Adrenal gland (tissue), 12 donors: ENCODE measurements around the gene YWHAQ. TPM values are rescaled to one million over a fixed set of nuclear protein-coding genes. Genes with fewer than 3 reads are reported as not detected.

Experiments used
- DNase-seq, 7 donors: peaks; one replicate each; pipeline ENCODE4 v3.0.0-alpha.2; 2019 to 2020
- H3K27ac ChIP-seq, 5 donors: fragments of 200-600 bp; sonication (generic) in 4 of 5; 1 replicate in 3 of 5; 2 replicates in 2 of 5; pipeline versions ENCODE4 v1.5.1 to v1.8.0; 2016 to 2020; ENCODE audit warnings: mild to moderate bottlenecking in 1 of 5
- H3K27me3 ChIP-seq: fragments of 200-600 bp; 2 replicates; pipeline ENCODE4 v1.8.0; 2021
- H3K36me3 ChIP-seq, 2 donors: fragments of 200-600 bp; replicated peaks in 1 of 2; 1 replicate in 1 of 2; 2 replicates in 1 of 2; pipeline versions ENCODE4 v1.5.1 to v1.8.0; 2018 to 2022
- H3K4me1 ChIP-seq, 2 donors: fragments of 200-600 bp; replicated peaks in 1 of 2; 1 replicate in 1 of 2; 2 replicates in 1 of 2; pipeline versions ENCODE4 v1.5.1 to v1.8.0; 2018 to 2021
- H3K4me3 ChIP-seq, 4 donors: fragments of 200-600 bp; sonication (generic) in 3 of 4; one replicate each; pipeline ENCODE4 v1.5.1; 2016 to 2018
- H3K9me3 ChIP-seq, 3 donors: fragments of 200-600 bp; sonication (generic) in 1 of 3; replicated peaks in 1 of 3; 1 replicate in 2 of 3; 2 replicates in 1 of 3; pipeline versions ENCODE4 v1.5.1 to v1.8.0; 2016 to 2021
- CTCF ChIP-seq, 6 experiments: fragments of 450-650 bp in 4 of 6; fragments of 200-600 bp in 2 of 6; sonication (generic) in 1 of 6; IDR thresholded peaks; 1 replicate in 5 of 6; 2 replicates in 1 of 6; pipeline versions ENCODE4 v1.5.1 to v1.8.0; 2016 to 2021; ENCODE audit warnings: antibody characterized with exemption in 6 of 6, mild to moderate bottlenecking in 2 of 6, moderate library complexity in 1 of 6
- POLR2A ChIP-seq, 2 donors: fragments of 450-650 bp; IDR thresholded peaks; one replicate each; pipeline ENCODE4 v1.6.1; 2017; ENCODE audit warnings: antibody characterized with exemption in 2 of 2, mild to moderate bottlenecking in 2 of 2, moderate library complexity in 1 of 2
- WGBS, 4 donors: extraction: QIAGEN DNeasy Blood & Tissue Kit in 2 of 4; methylation state at CpG; one replicate each; pipeline versions ENCODE4 v1.1.5 to v1.1.7; 2013 to 2017; 5-methylcytosine and 5-hydroxymethylcytosine counted together
- intact Hi-C, 2 donors: fragments of 100-400 bp; cut with DNase I; formaldehyde crosslinking; loops; one replicate each; pipeline versions ENCODE4 v1.14.1 to v1.15.0; 2022 to 2023
- polyA plus RNA-seq, 3 donors: library from polyadenylated mRNA; stranded (reverse); fragments of 200-250 nt in 2 of 3; fragments of 350-450 nt in 1 of 3; fragmentation: Illumina TruSeq in 1 of 3; extraction: RNeasy Lipid Tissue Mini Kit (QIAGEN cat#74804) in 1 of 3; gene quantifications; one replicate each; pipeline ENCODE4 v1.2.3, GENCODE V29; 2013 to 2014
- total RNA-seq, 9 donors: library from RNA; depleted of rRNA in 4 of 9; stranded (reverse); fragments of >200 nt in 4 of 9; fragments of 120-200 nt in 1 of 9; fragmentation: NEBNext Ultra II Directional in 1 of 9; extraction: Animal tissue kit (Norgen Biotek cat#: 25700) in 1 of 9; gene quantifications; one replicate each; pipeline versions ENCODE4 v1.1.0 to v1.2.4, GENCODE V29; 2013 to 2023
- donor health status: healthy with polysubstance abuse.
- donor health status: Bipolar disorder and iron deficiency.
- donor health status: DM: yes; HTN: yes; CAD: no.
- donor health status: DM: no; HTN: no; CAD: no.
- donor health status: DM: no; HTN: no; CAD: no.
- donor health status: DM: yes; HTN: yes; CAD: no.

YWHAQ gene
- total and polyA plus RNA-seq, 12 donors, result 74.1 to 477 (median 241) TPM

- intact Hi-C loops, result no loop called here
- no peaks in the 10 kb centered on the region for H3K27me3 ChIP-seq
- H3K27ac ChIP-seq, result peak overlapping the region in 1 of 5 donors; percentile 32
- TF ChIP-seq POLR2A (IDR thresholded peaks at IDR 0.05) (no peak), CTCF (IDR thresholded peaks at IDR 0.05) (no peak)
- no peak overlapping the region for H3K4me3 ChIP-seq
- 44 to 54% (median 49%) methylated on average over 6 of the region's 6 CpGs for WGBS, 4 donors
- H3K36me3 ChIP-seq, result no peaks in the 10 kb centered on the region
- DNase-seq, result peak in 5 of 7 donors; percentile 19 to 60 (median 39)
- H3K4me1 ChIP-seq, result peaks cover 0 to 12% of the 10 kb centered on the region in 2 donors
- no peaks in the 10 kb centered on the region for H3K9me3 ChIP-seq
These were observed 26.3 kb upstream of the YWHAQ start for GRCh38 chr2:9657083-9657482.

GRCh38 chr2:9656270-9656766, 25.5 kb upstream of the YWHAQ start:
- H3K4me3 ChIP-seq, result no peak overlapping the region
- no peaks in the 10 kb centered on the region for H3K27me3 ChIP-seq
- no peaks in the 10 kb centered on the region for H3K36me3 ChIP-seq
- H3K9me3 ChIP-seq, result no peaks in the 10 kb centered on the region
- DNase-seq, result peak in 6 of 7 donors; percentile 36 to 70 (median 60)
- H3K27ac ChIP-seq, result peak overlapping the region in 1 of 5 donors; percentile 21
- peaks cover 0 to 12% of the 10 kb centered on the region in 2 donors for H3K4me1 ChIP-seq
- intact Hi-C loops, result no loop called here
- WGBS, 4 donors, result 70 to 82% (median 77%) methylated on average over 10 to 11 of the region's 11 CpGs
- no peak for TF ChIP-seq POLR2A (IDR thresholded peaks at IDR 0.05)
- TF ChIP-seq CTCF (IDR thresholded peaks at IDR 0.05), result no peak

- Histone ChIP-seq H3K36me3 (no peaks in the 10 kb centered on the region), H3K27ac (peak overlapping the region in 1 of 5 donors; percentile 21), H3K4me3 (no peak overlapping the region), H3K4me1 (peaks cover 0 to 12% of the 10 kb centered on the region in 2 donors), H3K9me3 (no peaks in the 10 kb centered on the region), H3K27me3 (no peaks in the 10 kb centered on the region)
- TF ChIP-seq POLR2A (IDR thresholded peaks at IDR 0.05), result no peak
- no peak for TF ChIP-seq CTCF (IDR thresholded peaks at IDR 0.05)
- 68 to 91% (median 76%) methylated on average over 13 of the region's 13 CpGs for WGBS, 4 donors
- DNase-seq, result peak in 2 of 7 donors; percentile 38 to 57
- intact Hi-C loops, result no loop called here
These were observed 24.9 kb upstream of the YWHAQ start for GRCh38 chr2:9655441-9656269.

- H3K4me3 ChIP-seq, result no peak overlapping the region
- no peaks in the 10 kb centered on the region for H3K36me3 ChIP-seq
- no peaks in the 10 kb centered on the region for H3K9me3 ChIP-seq
- no peak for DNase-seq
- no peaks in the 10 kb centered on the region for H3K27me3 ChIP-seq
- H3K27ac ChIP-seq, result no peak overlapping the region
- peaks cover 0 to 12% of the 10 kb centered on the region in 2 donors for H3K4me1 ChIP-seq
- TF ChIP-seq POLR2A (IDR thresholded peaks at IDR 0.05) (no peak), CTCF (IDR thresholded peaks at IDR 0.05) (no peak)
- intact Hi-C loops, result no loop called here
- WGBS, 4 donors, result 63 to 78% (median 70%) methylated on average over 6 of the region's 6 CpGs
These were observed 23.8 kb upstream of the YWHAQ start for GRCh38 chr2:9654452-9655100.
